Activated CD8-positive, alpha-beta T cell treated with anti-CD3 and anti-CD28 coated beads for 36 hours (primary cell): ENCODE results near the gene SMIM7. TPM values are rescaled to one million over a fixed set of nuclear protein-coding genes. Genes with fewer than 3 reads are reported as not detected.

Experiments
- ATAC-seq: fragments of 200-7000 bp; cut with Tn5 transposase; one replicate; pipeline ENCODE4 v1.10.0; 2021; ENCODE audit warnings: mild to moderate bottlenecking, moderate library complexity
- CTCF ChIA-PET: fragments of 350-600 bp; sonication (Branson Sonifier 250); formaldehyde crosslinking; loops from one replicate; lab custom pipeline; 2021; ENCODE audit warnings: antibody characterized with exemption; lab: Charles Lee
- POLR2A ChIA-PET: fragments of 350-600 bp; sonication (Branson Sonifier 250); formaldehyde crosslinking; loops from one replicate; lab custom pipeline; 2021; ENCODE audit warnings: antibody characterized with exemption; lab: Charles Lee
- DNase-seq: peaks from one replicate; pipeline ENCODE4 v3.0.0-alpha.2; 2020
- H3K27ac Mint-ChIP-seq: one replicate; pipeline ENCODE4 v1.8.0; 2021; ENCODE audit warnings: mild to moderate bottlenecking, mixed read lengths
- H3K27me3 Mint-ChIP-seq: one replicate; pipeline ENCODE4 v1.8.0; 2021; ENCODE audit warnings: mixed read lengths
- H3K36me3 Mint-ChIP-seq: one replicate; pipeline ENCODE4 v1.8.0; 2021; ENCODE audit warnings: low read depth, mixed read lengths
- H3K4me1 Mint-ChIP-seq: one replicate; pipeline ENCODE4 v1.8.0; 2021; ENCODE audit warnings: low read depth, mixed read lengths
- H3K4me3 Mint-ChIP-seq: one replicate; pipeline ENCODE4 v1.8.0; 2021; ENCODE audit warnings: mild to moderate bottlenecking, moderate library complexity, mixed read lengths
- H3K9me3 Mint-ChIP-seq: one replicate; pipeline ENCODE4 v1.8.0; 2021; ENCODE audit warnings: mixed read lengths
- intact Hi-C: fragments of 100-400 bp; cut with micrococcal nuclease; formaldehyde crosslinking; loops from one replicate; pipeline ENCODE4 v1.10.0; 2022
- total RNA-seq, 2 experiments: library from RNA; stranded (reverse); gene quantifications; one replicate each; pipeline ENCODE4 v1.2.3, GENCODE V29; 2021
- TF ChIP-seq, protein P1 (sequence below): fragments of 200-600 bp; IDR thresholded peaks from one replicate; pipeline ENCODE4 v1.8.0; 2022; ENCODE audit warnings: antibody characterized with exemption, mild to moderate bottlenecking

Gene SMIM7
- total RNA-seq, 2 experiments from 2014 or later: 48.0 to 55.0 TPM

DNA sequence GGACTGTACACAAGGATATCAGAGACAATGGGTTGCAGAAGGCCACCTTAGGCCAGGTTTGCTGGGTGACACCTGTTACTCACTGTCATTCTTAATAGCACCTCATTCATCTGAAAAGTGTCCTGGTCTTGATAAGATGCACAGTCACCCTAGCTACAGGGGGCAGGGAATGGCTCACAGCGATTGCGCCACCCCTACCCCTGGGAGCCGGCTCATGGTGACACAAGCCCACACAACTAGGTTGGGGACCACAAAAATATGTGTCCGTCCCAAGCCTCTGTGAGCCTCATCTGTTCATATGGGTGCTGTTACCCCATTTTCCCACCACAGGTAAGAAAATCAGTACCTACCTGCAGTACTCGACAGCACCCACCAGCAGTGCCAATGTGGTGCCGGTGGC, 55.3 kb downstream of the SMIM7 start:
- POLR2A ChIA-PET: interaction anchor here (0.8 to 0.9 kb wide), 2 partner anchors 20 to 62 kb away, joined by 3 to 4 read pairs; no protein-coding TSS in a partner anchor
- H3K27me3 Mint-ChIP-seq: no peaks in the 10 kb centered on the region
- CTCF ChIA-PET: no interaction called here
- peaks cover 4% of the 10 kb centered on the region for H3K36me3 Mint-ChIP-seq
- H3K4me1 Mint-ChIP-seq: peaks cover 37% of the 10 kb centered on the region
- ATAC-seq (no peak), DNase-seq (no peak)
- H3K27ac Mint-ChIP-seq: no peak overlapping the region
- H3K4me3 Mint-ChIP-seq: no peak overlapping the region
- intact Hi-C loops: no loop called here
- no peaks in the 10 kb centered on the region for H3K9me3 Mint-ChIP-seq
- TF ChIP-seq, protein P1, sequence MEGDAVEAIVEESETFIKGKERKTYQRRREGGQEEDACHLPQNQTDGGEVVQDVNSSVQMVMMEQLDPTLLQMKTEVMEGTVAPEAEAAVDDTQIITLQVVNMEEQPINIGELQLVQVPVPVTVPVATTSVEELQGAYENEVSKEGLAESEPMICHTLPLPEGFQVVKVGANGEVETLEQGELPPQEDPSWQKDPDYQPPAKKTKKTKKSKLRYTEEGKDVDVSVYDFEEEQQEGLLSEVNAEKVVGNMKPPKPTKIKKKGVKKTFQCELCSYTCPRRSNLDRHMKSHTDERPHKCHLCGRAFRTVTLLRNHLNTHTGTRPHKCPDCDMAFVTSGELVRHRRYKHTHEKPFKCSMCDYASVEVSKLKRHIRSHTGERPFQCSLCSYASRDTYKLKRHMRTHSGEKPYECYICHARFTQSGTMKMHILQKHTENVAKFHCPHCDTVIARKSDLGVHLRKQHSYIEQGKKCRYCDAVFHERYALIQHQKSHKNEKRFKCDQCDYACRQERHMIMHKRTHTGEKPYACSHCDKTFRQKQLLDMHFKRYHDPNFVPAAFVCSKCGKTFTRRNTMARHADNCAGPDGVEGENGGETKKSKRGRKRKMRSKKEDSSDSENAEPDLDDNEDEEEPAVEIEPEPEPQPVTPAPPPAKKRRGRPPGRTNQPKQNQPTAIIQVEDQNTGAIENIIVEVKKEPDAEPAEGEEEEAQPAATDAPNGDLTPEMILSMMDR: no peak

DNA sequence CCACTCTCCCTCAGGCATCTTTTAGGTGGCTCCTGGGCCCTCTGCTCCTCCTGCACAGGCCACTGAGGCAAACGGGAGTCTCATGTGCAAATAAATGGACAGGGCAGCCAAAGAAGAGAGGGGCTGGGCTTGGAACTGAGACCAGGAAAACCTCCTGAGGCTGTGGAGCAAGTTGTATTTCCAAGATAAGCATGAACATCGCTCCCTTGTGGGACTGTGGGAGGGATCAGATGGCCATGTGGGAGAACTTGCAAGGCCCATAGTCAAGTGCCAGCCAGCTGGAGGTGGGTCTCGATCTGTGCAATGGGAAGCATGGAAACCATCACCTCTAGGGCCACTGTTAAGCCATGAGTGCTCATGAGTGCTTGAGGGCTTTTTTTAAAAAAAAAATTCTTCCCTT, 56.9 kb downstream of the SMIM7 start:
- H3K4me1 Mint-ChIP-seq: peaks cover 34% of the 10 kb centered on the region
- no peaks in the 10 kb centered on the region for H3K27me3 Mint-ChIP-seq
- H3K4me3 Mint-ChIP-seq: no peak overlapping the region
- peaks cover 4% of the 10 kb centered on the region for H3K36me3 Mint-ChIP-seq
- H3K27ac Mint-ChIP-seq: no peak overlapping the region
- ATAC-seq: no peak
- no peaks in the 10 kb centered on the region for H3K9me3 Mint-ChIP-seq
- intact Hi-C loops: no loop called here
- ChIA-PET CTCF (no interaction called here), POLR2A (no interaction called here)
- no peak for DNase-seq
- TF ChIP-seq, protein P1: no peak

DNA sequence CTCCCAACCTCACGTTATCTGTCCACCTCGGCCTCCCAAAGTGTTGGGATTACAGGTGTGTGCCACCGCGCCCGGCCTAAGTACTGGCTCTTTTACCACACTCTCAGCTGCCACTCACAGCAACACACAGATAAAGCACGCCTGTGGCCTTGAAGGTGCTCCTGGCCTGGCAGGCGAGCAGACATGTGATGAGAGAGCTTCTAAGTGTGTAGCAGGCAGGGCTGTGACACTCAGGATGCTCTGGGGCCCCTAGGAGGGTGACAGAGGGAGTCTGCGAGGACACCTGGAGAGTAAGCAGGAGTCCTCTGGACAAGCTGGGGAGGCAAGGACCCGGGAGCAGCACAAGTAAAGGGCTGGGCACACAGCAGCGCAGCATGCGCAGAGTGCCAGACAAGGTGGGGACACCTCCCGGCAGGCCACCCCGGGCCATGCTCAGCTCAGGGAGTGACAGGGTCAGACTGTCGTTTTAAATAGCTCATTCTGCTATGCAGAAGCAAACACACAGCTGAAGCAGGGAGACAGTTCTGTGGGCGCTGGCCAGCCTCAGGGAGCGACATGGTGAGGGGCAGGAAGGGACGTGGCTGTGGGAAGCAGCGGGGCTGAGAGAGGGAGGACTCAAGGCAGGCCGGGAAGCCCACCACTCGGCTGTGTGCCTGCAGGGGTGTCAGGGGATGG, 58.4 kb downstream of the SMIM7 start:
- intact Hi-C loops: no loop called here
- no peaks in the 10 kb centered on the region for H3K9me3 Mint-ChIP-seq

GRCh38 chr19:16600824-16601223, 59.1 kb downstream of the SMIM7 start:
- ChIA-PET POLR2A (interaction anchor here (0.6 to 0.9 kb wide), 2 partner anchors 21 to 616 kb away, joined by 3 to 4 read pairs; no protein-coding TSS in a partner anchor), CTCF (no interaction called here)
- H3K9me3 Mint-ChIP-seq: no peaks in the 10 kb centered on the region
- H3K4me3 Mint-ChIP-seq: no peak overlapping the region
- peaks cover 4% of the 10 kb centered on the region for H3K36me3 Mint-ChIP-seq
- no peak overlapping the region for H3K27ac Mint-ChIP-seq
- ATAC-seq (no peak), DNase-seq (no peak)
- TF ChIP-seq, protein P1: no peak
- H3K4me1 Mint-ChIP-seq: peaks cover 40% of the 10 kb centered on the region
- intact Hi-C loops: no loop called here
- no peaks in the 10 kb centered on the region for H3K27me3 Mint-ChIP-seq

More for the DNA sequence above, 58.4 kb downstream of the SMIM7 start:
- Mint-ChIP-seq H3K27ac (no peak overlapping the region), H3K36me3 (peaks cover 4% of the 10 kb centered on the region), H3K4me1 (peaks cover 38% of the 10 kb centered on the region), H3K4me3 (no peak overlapping the region), H3K27me3 (no peaks in the 10 kb centered on the region)
- DNase-seq (no peak), ATAC-seq (no peak)
- ChIA-PET CTCF (no interaction called here), POLR2A (no interaction called here)
- TF ChIP-seq, protein P1: no peak

DNA sequence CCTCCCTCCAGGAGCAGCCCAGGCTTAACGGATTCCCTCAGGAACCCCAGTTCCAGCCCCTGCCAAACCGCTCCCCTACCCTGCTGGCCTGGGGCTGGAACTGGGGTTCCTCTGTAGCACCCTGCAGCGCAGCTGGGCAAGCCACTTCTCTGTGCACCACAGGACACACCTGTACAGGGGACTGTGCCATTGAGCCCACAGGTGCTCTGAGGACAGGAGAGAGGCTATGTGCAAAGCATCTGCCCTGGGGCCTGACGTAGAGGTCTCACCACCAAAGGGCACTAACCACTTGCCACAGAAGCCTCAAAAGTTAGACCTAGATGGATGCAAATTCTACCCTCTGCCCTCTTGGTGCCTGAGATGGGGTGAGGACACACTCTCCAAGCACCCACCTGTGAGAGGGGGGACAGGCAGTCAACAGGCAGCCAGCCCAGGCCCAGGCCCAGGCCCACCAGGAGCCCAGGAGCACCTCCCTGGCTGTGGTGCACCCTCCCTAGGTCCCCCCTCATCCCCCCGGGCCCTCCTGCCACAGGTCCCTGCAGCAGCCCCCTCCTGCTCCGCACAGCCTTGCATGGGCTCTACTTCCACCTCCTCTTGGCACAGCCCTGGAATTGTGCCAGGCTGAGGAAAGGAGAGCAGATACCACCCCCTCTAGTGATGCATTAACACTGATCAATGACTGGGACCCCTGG, 60.1 kb downstream of the SMIM7 start:
- CTCF ChIA-PET: no interaction called here
- DNase-seq (no peak), ATAC-seq (no peak)
- Mint-ChIP-seq H3K4me3 (no peak overlapping the region), H3K36me3 (no peaks in the 10 kb centered on the region), H3K9me3 (no peaks in the 10 kb centered on the region), H3K4me1 (peaks cover 43% of the 10 kb centered on the region), H3K27ac (no peak overlapping the region), H3K27me3 (no peaks in the 10 kb centered on the region)
- TF ChIP-seq, protein P1: no peak
- intact Hi-C loops: no loop called here
- POLR2A ChIA-PET: interaction anchor here (0.6 to 1.0 kb wide), 3 partner anchors 22 to 615 kb away, joined by 3 to 4 read pairs (median 4); no protein-coding TSS in a partner anchor
